Stimulated activated CD4-positive, alpha-beta T cell treated with anti-CD3 and anti-CD28 coated beads, Interleukin-4, amount 100 ng/mL, for 24 hours (primary cell): ENCODE data around the gene RERE.
A peak's percentile ranks its signal among the peaks of the same experiment; 100 is the strongest.

ENCODE experiments used
- DNase-seq: peaks from one replicate; pipeline ENCODE4 v3.0.0-alpha.2; 2020

RERE gene

DNA sequence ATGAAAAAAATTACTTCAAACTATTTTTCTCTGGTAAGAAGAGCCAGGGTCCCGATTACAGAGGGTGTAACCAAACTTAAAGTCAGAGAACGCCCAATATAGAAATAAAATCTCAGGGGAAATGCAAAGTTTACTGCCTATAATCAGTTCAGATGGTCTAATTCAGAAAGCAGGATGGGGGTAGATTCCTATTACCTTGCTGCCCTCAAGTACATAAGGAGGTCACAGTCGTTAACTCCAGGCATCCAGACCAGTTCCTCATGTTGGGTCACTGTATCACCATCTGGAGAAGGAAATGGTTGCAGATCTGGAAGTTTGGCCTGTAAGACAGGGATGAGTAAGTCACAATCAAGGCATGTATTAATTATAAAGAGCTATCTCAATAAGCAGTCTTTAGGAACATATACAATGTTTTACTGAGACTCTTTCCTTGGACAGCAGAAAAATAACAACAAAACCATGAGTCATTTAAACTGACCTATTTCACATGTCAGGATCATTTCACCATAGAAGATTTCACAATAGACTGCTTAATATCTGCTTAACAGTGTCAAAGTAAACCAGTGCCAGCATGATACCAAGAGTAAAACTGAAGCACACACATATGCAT lies 320.1 kb downstream of the RERE start:
- no peak for DNase-seq

DNA sequence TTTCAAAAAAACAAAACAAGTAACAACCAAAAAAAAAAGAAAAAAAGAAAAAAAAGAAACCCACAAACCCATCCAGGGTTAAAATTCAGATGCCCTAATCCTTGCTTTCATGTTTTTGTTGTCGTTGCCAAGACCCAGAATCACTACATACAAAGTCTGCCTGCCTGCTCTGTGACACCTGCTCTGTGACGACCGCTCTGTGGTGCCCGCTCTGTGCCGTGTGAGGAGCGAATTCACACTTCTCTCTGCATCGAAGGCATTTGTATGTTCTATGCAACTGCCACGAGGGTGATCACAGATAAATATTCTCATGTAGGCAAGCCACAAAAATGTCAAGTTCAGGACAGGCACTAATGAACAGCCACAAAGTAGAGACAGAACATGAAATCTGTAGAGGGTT lies 321.0 kb downstream of the RERE start:
- DNase-seq, result no peak

DNA sequence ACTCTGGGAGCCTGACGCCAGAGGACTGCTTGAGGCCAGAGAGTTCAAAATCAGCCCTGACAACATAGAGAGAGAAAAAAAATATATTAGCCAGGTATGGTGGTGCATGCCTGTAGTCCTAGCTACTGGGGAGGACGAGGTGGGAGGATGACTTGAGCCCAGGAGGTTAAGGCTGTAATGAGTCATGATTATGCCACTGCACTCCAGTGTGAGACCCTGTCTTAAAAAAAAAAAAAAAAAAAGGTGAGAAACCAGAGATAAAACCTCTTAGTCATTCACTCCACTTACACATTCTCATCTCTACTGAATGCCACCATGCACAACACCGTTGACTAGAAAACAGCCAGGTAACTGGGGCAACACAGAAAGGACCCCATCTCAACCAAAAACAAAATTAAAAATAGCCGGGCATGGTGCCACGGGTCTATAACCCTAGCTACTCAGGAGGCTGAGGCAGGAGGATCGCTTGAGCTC lies 321.5 kb downstream of the RERE start:
- DNase-seq, result peak; percentile 61

DNA sequence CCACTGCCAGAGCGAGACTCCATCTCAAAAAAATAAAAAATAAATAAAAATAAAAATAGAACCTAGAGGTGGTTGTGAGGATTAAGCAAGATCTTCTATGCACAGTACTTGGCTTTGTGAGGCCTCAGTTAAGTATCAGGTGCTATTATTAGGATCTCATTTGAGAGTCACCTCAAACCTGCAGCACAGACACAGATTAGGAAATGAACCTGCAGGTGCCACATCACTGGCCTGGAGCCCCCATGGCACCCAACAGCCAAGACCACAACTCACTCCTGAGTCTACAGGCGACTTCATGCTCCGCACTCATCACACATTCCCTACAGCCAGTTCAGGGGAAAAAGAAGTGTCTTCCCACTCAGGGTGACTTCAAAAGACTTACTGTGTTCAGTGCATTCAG lies 322.8 kb downstream of the RERE start:
- DNase-seq, result no peak

DNA sequence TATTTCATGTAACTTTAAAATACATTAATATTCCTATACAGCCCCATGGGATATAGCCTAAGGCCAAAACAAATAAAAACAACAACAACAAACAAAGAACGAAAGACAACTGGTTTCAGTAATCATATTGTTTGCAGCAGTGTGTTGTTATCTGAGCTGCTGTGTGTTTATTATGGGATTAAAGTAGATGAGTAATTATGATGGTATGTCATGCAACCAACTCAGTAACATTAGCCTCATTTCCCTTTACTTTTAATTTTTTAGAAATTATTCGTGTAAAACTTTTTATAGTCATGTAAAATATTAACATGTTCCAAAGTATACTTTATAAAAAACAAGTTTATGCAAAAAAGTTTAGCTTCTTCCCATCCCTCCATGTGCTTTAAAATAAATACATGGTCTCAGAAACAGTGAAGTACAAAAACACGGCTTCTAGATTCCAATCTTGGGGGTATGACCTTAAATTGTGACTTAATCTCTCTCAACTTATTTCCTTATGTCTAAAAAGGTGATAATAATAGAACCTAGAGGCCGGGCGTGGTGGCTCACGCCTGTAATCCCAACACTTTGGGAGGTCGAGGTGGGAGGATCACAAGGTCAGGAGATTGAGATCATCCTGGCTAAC lies 323.4 kb downstream of the RERE start:
- no peak for DNase-seq

DNA sequence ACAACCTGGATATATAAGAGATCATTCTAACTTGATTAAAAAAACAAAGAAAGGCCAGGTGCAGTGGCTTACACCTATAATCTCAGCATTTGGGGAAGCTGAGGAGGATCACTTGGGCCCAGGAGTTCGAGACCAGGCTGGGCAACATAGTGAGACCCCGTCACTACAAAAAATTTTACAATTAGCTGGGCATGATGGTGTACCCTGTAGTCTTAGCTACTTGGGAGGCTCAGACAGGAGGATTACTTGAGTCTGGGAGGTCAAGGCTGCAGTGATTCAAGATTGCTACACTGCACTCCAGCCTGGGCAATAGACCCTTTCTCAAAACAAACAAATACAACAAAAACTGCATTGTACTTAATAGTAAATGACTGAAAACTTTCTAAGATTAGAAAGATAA lies 330.2 kb downstream of the RERE start:
- DNase-seq, result no peak

DNA sequence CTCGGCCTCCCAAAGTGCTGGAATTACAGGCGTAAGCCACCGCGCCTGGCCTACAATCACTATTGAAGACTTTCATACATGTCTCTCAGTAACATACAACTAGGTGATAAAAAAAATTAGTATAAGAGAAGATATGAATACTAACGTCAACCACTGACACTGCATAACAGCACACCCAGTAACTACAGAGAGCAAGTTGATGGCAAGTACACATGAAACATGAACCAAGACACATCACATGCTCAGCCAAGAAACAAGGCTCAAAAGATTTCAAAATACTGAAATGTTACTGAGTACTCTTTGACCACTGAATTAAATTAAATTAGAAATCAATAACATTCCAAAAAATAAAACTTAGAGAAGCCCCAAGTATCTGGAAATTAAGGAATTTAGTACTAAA lies 331.4 kb downstream of the RERE start:
- DNase-seq, result no peak

DNA sequence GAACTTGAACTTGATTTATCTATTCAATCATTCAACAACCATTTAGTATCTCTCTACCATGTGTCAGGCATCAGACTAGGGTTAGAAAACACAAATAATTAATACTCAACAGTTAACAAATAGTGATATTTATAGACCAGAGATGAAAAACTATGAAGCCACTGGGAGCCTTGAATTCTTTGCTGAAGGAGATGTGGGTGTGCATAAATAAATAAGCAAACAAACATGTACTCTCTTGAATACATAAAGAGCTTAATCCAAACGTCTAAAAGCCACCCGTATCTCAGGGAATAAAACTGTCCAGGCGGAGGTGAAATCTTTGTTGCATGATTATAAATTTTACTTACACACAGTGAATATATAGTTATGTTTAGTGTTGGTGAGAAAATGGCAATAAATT lies 333.9 kb downstream of the RERE start:
- DNase-seq, result no peak

DNA sequence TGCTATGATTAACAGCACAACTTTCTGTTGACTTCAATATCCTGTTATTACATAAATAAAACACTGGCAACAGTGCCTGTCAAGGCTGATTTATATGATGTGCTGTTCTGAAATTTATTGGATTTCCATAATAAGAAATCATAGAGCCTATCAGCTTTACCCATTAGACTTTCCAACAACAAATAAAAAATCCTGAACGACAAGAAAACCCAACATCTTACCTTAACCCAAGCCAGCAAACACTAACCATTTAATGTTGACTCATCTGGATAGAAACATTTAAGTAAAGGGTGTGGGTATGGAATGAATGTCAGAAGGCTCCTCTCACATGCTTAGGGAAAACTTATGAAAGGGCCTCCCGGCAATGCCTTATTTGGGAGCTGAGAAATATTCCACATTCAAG lies 334.5 kb downstream of the RERE start:
- DNase-seq, result no peak

DNA sequence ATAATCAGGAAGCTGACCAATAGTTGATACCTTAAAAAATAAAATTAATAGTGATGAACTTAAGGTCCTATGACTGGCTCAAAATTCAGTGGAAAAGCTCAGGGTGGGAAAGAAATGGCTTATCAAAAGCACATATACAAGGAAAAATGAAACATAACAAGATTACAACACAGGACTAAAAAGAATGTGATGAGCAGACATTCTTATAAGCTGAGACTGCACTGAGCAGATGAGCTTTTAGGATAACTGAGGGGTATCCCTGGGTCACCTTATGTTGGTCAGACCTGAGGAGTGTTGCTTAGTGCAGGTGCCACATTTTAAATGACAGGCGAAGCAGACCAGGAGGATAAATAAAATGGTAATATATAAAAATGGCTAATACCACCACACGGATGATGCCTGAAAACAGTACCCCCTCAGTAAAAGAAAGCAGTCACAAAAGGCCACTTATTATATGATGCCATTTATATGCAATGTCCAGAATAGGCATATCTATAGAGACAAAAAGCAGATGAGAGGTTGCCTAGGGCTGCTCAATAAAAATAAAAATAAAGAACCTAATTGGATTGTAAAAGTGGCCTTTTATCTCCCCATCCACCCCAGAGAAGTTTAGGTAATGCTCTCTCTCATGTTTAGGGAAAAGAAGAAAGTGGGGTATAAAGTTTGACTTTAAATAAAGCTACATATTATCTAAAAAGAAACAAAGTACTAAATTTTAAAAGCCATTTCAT lies 335.6 kb downstream of the RERE start:
- DNase-seq, result no peak

DNA sequence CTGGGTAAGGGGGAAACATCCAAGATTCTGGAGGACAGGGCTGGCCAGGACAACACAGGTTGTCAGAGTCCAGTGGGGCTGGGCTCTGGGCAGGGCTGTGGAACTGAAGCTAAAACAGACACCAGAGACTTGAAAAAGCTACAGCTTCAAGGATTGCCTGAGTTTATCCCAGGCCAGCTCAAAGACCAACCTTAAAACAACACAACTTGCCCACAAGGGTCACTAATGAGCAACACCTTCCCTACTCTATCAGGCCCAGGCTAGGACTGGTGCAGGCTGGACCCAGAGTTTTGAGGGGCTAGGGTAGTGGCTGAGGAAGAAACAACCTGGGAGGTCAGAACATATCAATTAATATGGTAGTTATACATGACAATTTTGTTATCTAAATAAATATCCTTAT lies 338.9 kb downstream of the RERE start:
- no peak for DNase-seq

DNA sequence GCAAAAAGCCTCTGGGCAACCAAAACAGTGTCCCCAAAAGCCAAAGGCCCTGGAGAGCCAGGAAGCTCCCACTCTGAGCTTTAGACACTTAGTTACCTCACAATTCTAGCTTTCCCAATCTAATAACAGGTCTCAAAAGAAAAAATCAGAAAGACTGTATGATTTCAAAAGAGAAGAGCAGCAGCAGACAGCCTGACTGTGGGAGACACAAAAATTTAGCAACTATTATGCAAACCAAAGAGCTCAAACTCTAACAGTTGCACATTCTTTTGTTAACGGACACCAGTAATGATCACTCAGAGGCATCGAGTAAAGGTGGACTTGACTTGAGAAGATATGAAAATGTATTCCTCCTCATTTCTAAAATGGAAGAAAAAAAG lies 339.5 kb downstream of the RERE start:
- DNase-seq, result no peak

DNA sequence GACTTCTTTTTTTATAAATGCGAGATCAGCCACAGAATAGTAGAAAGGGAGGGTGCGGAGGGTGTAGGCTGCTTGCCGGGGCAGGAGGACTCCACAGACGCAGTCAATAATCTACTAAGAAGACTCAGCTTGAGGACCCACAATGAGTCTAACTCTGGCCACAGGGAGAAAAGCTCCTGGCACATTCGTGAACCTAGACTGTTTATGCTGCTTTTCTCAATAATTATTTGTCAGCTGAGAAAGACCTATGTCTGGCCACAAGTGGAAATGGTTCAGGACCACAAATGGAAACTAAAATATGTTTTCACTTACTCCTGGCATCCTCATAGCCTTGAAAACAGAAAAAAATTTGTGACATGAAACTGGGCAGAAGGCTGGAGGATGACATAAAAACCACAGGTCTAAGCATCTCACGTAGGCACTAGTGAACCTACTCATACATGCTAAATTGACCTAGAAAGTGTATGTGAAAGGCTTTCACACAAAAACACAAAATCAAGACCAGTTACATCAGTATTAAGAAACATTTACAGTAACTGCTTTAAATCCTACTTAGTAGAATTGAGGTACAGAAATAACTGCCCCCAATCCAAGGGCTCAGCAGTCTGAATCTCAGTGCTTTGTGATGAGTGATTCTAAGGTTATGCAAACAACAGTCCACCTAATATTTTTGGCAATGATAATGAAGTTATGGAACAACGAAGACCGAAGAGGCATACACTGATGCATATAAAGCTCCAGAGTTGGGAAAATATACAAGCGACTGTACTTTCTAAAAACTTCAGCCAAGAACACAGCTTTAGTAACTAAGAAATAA lies 340.1 kb downstream of the RERE start:
- DNase-seq, result peak; percentile 51

DNA sequence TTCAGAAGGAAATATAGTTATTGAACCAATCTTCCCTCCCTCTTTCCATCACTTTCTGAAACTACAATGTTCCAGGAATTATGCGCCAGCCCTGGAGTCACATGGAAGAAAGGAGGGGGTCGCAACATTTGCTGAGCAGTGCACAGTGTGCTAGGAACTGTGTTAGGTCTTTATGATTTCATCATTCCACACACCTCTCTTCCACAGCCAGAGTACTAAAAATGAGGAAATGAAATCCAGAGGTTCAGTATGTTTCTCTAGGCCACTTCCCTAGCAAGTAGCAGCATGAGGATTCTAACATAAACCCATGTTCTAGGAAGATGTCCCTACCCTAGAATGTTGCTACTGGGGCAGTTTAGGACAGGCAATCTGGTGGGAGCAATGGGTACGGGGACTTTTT lies 341.4 kb downstream of the RERE start:
- DNase-seq, result no peak

DNA sequence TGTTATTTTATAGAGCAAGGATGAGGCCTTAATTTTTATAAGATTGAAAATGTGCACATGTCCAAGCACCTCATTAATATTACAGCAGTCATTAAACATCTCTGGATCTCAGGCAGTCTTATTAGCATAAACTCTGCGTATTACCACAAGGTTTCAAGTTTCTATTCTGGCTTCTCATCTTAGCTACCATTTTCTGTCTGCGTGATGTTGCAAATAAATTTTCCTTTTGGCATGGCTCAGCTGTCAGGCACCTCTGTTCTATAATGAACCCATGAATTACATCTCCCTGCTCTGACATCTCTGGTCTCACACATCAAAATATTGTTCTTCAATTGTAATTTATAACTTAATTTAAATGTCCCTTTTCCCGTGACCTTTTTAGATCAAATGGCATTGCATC lies 343.1 kb downstream of the RERE start:
- no peak for DNase-seq

DNA sequence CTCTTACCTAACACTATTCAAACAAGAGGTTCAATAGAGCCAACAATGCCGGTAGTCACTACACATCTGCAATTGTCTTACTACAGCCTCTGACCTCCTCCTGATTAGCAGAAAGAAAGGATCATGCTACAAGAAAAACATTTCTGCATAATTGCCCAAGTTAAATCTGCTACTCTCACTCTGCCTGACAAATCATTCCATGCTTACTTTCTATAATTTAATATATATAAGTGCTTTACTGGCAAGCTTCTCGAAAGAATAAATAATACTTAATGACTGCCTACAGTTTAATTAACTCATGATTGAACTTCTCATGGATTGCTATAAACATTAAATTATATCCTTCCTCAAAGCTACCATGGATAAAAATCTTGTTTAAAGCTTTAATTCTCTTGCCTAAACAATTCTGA lies 343.5 kb downstream of the RERE start:
- no peak for DNase-seq

DNA sequence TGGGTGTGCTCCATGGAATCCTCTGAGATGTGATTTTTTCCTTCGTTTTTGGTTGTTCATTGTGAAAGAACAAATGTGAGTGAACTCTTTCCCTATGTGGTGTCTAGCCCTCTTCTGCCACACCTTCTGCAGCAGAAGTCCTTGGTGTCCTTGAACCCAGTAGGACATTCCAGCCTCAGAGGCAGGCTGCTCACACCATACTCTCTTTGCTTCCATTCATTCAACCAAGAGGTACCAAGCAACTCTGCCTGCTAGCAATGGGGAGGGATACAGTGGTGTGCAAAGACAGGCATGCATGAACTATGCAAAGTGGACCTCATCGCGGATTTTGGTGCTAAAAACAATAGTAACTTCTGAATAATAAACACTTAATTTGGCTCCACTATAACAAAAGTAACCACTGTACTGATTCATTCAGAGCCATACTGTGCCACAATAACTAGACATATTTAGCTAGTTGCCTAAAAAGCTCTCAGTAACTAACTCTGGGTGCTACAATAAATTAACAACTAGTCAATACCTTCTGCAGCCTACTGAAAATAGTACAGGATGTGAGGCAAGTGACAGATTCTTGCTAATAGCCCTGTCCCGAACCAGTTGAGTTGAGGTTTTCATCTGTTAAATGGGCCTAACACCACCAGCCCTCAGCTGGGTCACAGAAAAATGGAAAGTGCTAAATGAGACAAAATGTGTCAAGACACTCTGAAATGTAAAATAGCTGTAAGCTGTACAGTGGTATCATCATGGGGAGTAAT lies 344.1 kb downstream of the RERE start:
- no peak for DNase-seq

DNA sequence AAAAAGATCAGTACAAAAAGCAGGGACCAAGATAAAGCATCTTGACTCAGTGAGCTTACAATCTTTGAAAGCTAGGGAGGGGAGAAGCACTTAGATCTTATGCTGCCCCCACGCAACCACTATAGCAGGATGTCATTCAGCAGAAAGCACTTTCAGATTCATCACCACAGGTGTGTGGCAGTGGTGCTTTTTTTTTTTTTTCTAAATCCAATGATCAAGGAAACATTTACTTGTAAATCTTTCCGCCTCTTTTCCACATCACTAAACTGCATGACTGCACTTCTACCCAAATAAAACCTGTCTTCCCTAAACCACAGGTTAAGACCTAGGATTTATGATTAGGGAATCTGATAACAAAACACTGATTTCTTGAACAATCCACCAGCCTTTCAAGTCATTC lies 344.8 kb downstream of the RERE start:
- peak; percentile 65 for DNase-seq

DNA sequence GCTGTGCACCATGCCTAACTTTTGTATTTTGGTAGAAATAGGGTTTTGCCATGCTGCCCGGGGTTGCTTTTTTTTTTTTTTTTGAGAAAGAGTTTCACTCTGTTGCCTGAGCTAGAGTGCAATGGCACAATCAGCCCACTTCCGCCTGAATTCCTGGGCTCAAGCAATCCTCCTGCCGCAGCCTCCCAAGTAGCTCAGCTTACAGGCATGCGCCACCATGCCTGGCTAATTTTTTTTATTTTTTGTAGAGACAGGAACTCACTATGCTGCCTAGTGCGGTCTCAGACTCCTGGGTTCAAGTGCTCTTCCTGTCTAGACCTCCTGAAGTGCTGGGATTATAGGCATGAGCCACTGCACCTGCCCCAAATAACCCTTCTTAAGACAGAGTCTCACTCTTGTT lies 346.0 kb downstream of the RERE start:
- DNase-seq, result no peak

DNA sequence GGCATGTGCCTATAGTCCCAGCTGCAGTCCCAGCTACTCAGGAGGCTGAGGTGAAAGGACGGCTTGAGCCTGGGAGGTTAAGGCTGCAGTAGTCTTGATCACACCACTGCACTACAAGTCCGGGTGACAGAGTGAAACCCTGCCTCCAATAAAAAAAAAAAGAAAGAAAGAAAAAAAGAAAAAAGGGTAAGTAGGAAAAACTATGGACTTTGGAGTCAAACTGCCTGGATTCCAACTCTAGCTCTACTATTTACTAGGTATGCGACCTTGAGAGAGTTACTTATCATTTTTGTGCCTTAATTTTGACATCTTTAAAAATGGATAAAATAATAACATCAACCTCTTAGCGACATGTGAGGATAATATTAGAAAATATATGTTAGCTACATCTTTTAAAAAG lies 348.7 kb downstream of the RERE start:
- DNase-seq, result no peak

DNA sequence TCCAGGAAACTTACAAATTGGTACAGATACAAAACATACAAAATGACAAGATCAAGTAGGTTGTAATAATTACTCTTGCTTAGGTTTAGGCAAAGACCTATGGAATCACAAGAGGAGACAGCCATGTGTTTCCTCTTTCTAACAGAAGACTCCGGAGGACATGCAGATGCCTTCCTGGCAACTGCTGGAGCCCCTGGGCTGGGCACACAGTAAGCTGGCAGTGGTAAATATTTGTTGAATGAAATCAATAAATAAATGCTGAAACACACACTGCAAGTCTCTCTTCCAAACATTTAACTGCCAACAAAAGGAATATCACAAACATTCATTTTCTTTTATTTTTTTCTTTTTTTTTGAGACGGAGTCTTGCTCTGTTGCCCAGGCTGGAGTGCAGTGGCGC lies 350.1 kb downstream of the RERE start:
- no peak for DNase-seq

DNA sequence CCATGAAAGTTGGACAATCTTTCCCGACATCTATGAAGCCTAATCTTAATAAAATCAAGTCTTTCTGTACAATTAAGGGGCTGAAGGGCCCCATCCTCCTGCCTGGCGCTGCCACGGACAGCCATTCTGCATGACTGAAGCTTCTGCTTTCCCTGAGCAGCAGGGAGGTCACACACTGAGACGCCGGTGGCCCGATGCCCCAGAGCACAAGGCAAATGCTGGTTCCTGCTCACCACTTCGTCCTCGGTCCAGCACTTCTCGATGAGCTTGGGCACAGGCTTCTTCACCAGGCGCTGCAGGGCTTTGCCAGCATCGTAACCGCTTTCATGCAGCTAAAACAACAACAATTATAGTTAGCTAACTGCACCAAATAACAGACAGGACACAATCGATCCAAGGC lies 351.7 kb downstream of the RERE start:
- no peak for DNase-seq

DNA sequence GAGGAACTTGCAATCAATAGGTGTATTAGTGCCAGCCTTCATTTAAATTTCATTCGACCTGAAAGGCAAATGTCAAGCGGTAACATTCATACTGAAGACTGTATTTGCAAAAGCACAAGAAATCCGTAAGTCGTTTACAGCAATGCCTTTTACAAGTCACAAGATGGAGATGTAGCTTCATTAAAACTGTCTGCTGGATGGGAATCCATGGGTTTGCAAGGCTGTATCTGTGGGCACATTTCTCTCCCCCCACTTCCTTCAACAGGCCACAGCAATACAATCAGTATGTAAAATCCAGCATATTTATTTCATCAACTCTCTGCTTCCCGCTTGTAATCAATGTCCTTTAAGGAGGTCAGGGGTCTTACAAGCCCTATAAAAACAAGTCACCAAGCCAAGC lies 352.4 kb downstream of the RERE start:
- DNase-seq, result no peak
